SJCRH30 (cell line): Measurements from ENCODE around the gene FNDC8. TPM values are rescaled to one million over a fixed set of nuclear protein-coding genes. Genes with fewer than 3 reads are reported as not detected.
A peak's percentile ranks its signal among the peaks of the same experiment; 100 is the strongest.
"Not testable (repeated sequence)": the region's sequence is repeated elsewhere in the genome, so short reads cannot be mapped to it uniquely, and the experiment has no call there.

Experiments used
- DNase-seq, 2 experiments: peaks; one replicate each; pipeline ENCODE4 v3.0.0-alpha.2; 2015 to 2020
- H3K27ac ChIP-seq: fragments of 250-450 bp; sonication (Bioruptor Pico); 2 replicates; pipeline ENCODE4 v1.5.1; 2020; ENCODE audit warnings: mild to moderate bottlenecking, moderate library complexity
- H3K27me3 ChIP-seq: fragments of 250-450 bp; sonication (Bioruptor Pico); 2 replicates; pipeline ENCODE4 v1.5.1; 2020; ENCODE audit warnings: mild to moderate bottlenecking, moderate library complexity
- H3K36me3 ChIP-seq: fragments of 250-450 bp; sonication (Bioruptor Pico); 2 replicates; pipeline ENCODE4 v1.5.1; 2020; ENCODE audit warnings: mild to moderate bottlenecking, moderate library complexity
- H3K4me1 ChIP-seq: fragments of 250-450 bp; sonication (Bioruptor Pico); 2 replicates; pipeline ENCODE4 v1.5.1; 2020; ENCODE audit warnings: mild to moderate bottlenecking, moderate library complexity
- H3K4me3 ChIP-seq: fragments of 250-450 bp; sonication (Bioruptor Pico); 2 replicates; pipeline ENCODE4 v1.5.1; 2020; ENCODE audit warnings: mild to moderate bottlenecking, moderate library complexity
- H3K9me3 ChIP-seq: fragments of 250-450 bp; sonication (Bioruptor Pico); replicated peaks from 2 replicates; pipeline ENCODE4 v1.5.1; 2020; ENCODE audit warnings: mild to moderate bottlenecking, moderate library complexity
- total RNA-seq: library from RNA; depleted of rRNA; stranded (reverse); fragments of >200 nt; shearing (Covaris generic); gene quantifications from 2 replicates; pipeline ENCODE4 v1.2.3, GENCODE V29; 2014

The FNDC8 gene
- total RNA-seq, 1 experiment from 2014 or later, result not detected

GRCh38 chr17:35163886-35164285 lies 42.5 kb downstream of the FNDC8 start:
- DNase-seq, result no peak
- Histone ChIP-seq H3K36me3 (no peaks in the 10 kb centered on the region), H3K27ac (no peak overlapping the region), H3K9me3 (no peaks in the 10 kb centered on the region), H3K4me1 (no peaks in the 10 kb centered on the region; the same call in 1 of the 2 replicates), H3K27me3 (peaks cover 4% of the 10 kb centered on the region; the same call in 1 of the 2 replicates), H3K4me3 (no peak overlapping the region)

GRCh38 chr17:35164716-35165115 lies 43.3 kb downstream of the FNDC8 start:
- H3K27ac ChIP-seq, result no peak overlapping the region
- H3K36me3 ChIP-seq, result no peaks in the 10 kb centered on the region
- no peak for DNase-seq
- peaks cover 6% of the 10 kb centered on the region; the same call in 1 of the 2 replicates for H3K27me3 ChIP-seq
- no peak overlapping the region for H3K4me3 ChIP-seq
- no peaks in the 10 kb centered on the region; the same call in 1 of the 2 replicates for H3K4me1 ChIP-seq
- H3K9me3 ChIP-seq, result no peaks in the 10 kb centered on the region

GRCh38 chr17:35166526-35166925 lies 45.1 kb downstream of the FNDC8 start:
- no peaks in the 10 kb centered on the region; the same call in 1 of the 2 replicates for H3K4me1 ChIP-seq
- H3K27me3 ChIP-seq, result peaks cover 9% of the 10 kb centered on the region; the same call in 1 of the 2 replicates
- no peak for DNase-seq
- no peak overlapping the region for H3K27ac ChIP-seq
- H3K36me3 ChIP-seq, result no peaks in the 10 kb centered on the region
- H3K4me3 ChIP-seq, result no peak overlapping the region
- H3K9me3 ChIP-seq, result no peaks in the 10 kb centered on the region

DNA sequence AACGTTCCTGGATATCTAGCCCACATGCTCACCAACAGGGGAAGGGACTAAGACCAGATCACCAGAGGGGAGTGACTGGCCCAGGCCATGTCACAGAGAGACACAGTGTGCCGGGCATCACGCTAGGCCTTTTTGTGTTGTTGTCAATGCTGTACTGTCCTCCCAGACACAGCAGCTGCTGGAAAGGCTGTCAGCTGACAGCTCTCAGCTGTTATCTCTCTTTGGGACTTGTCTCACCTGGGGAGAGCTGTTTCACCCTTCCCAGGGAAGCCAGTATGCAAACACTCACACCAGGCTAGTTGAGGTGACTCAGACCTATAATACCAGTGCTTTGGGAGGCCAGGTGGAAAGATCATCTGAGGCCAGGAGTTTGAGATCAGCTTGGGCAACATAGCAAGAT lies 45.6 kb downstream of the FNDC8 start:
- H3K27ac ChIP-seq, result no peak overlapping the region
- peaks cover 9% of the 10 kb centered on the region; the same call in 1 of the 2 replicates for H3K27me3 ChIP-seq
- DNase-seq, result peak in 1 of 2 experiments; percentile 18
- H3K36me3 ChIP-seq, result no peaks in the 10 kb centered on the region
- no peaks in the 10 kb centered on the region; the same call in 1 of the 2 replicates for H3K4me1 ChIP-seq
- no peaks in the 10 kb centered on the region for H3K9me3 ChIP-seq
- H3K4me3 ChIP-seq, result no peak overlapping the region

- peaks cover 7% of the 10 kb centered on the region; the same call in 1 of the 2 replicates for H3K27me3 ChIP-seq
- no peak overlapping the region for H3K27ac ChIP-seq
- no peaks in the 10 kb centered on the region for H3K9me3 ChIP-seq
- peak in 1 of 2 experiments; percentile 30 for DNase-seq
- H3K4me3 ChIP-seq, result no peak overlapping the region
- no peaks in the 10 kb centered on the region for H3K36me3 ChIP-seq
- H3K4me1 ChIP-seq, result no peaks in the 10 kb centered on the region; the same call in 1 of the 2 replicates
Measured at GRCh38 chr17:35167666-35168065, 46.3 kb downstream of the FNDC8 start.

GRCh38 chr17:35169835-35170363 lies 48.5 kb downstream of the FNDC8 start:
- no peak overlapping the region for H3K4me3 ChIP-seq
- H3K27me3 ChIP-seq, result 0 out of 2 replicates have a peak, but pooled peaks cover 5% of the 10 kb centered on the region
- no peaks in the 10 kb centered on the region for H3K9me3 ChIP-seq
- no peak overlapping the region for H3K27ac ChIP-seq
- H3K36me3 ChIP-seq, result no peaks in the 10 kb centered on the region
- no peak for DNase-seq
- no peaks in the 10 kb centered on the region; the same call in 1 of the 2 replicates for H3K4me1 ChIP-seq

- no peak overlapping the region for H3K27ac ChIP-seq
- DNase-seq, result peak in 1 of 2 experiments; percentile 30
- H3K4me3 ChIP-seq, result no peak overlapping the region
- H3K27me3 ChIP-seq, result 0 out of 2 replicates have a peak, but pooled peaks cover 5% of the 10 kb centered on the region
- no peaks in the 10 kb centered on the region for H3K9me3 ChIP-seq
- no peaks in the 10 kb centered on the region; the same call in 1 of the 2 replicates for H3K4me1 ChIP-seq
- no peaks in the 10 kb centered on the region for H3K36me3 ChIP-seq
Measured at GRCh38 chr17:35170968-35171771, 49.8 kb downstream of the FNDC8 start.

GRCh38 chr17:35171834-35172233 lies 50.4 kb downstream of the FNDC8 start:
- Histone ChIP-seq H3K27ac (no peak overlapping the region), H3K36me3 (no peaks in the 10 kb centered on the region), H3K27me3 (0 out of 2 replicates have a peak, but pooled peaks cover 5% of the 10 kb centered on the region), H3K9me3 (no peaks in the 10 kb centered on the region), H3K4me1 (no peaks in the 10 kb centered on the region; the same call in 1 of the 2 replicates), H3K4me3 (no peak overlapping the region)
- no peak for DNase-seq

- H3K4me3 ChIP-seq, H3K36me3 ChIP-seq, H3K27ac ChIP-seq, H3K9me3 ChIP-seq, H3K4me1 ChIP-seq, DNase-seq, H3K27me3 ChIP-seq: not testable (repeated sequence)
Measured at GRCh38 chr17:35172321-35172720, 50.9 kb downstream of the FNDC8 start.

- Histone ChIP-seq H3K36me3 (no peaks in the 10 kb centered on the region), H3K4me3 (no peak overlapping the region), H3K27me3 (0 out of 2 replicates have a peak, but pooled peaks cover 2% of the 10 kb centered on the region), H3K9me3 (no peaks in the 10 kb centered on the region), H3K4me1 (no peaks in the 10 kb centered on the region), H3K27ac (no peak overlapping the region)
- DNase-seq, result no peak
Measured at GRCh38 chr17:35174835-35175334, 53.5 kb downstream of the FNDC8 start.

DNA sequence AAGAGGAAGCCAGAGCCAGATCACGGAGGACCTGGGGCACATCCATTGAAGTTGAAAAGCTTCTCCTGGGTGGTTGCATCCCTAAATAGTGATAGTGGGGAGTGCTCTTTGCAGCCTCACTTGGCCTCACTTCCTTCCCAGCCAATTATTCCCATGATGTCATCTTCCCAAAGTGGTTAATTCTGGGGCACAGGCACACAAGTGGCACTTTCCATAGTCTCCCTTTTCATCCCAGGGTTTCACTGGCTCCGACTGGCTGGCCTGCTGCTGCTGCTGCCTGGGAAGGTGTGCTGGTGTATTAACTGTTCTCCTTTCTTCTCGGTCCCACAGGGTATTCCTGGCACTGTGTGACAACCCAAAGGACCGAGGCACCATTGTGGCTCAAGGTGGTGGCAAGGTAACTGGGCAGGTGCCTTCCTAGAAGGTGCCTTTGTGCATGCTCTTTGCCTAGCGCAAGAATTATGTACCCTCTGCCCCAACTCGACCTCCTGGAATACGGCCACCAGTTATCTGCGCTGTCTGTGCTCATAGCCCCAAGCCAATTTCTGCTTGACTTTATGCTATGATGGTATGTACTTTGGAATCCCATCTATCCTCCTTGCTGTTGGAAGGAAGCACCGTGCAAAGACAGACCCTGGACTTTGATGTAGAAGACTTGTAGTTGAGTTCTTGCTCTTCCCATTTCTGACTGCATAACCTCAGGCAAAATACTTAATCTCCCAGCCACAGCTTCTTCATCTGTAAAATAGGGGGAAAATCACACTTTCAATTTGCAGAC lies 54.4 kb downstream of the FNDC8 start:
- Histone ChIP-seq H3K4me1 (no peaks in the 10 kb centered on the region), H3K9me3 (no peaks in the 10 kb centered on the region), H3K4me3 (no peak overlapping the region), H3K36me3 (no peaks in the 10 kb centered on the region), H3K27me3 (no peaks in the 10 kb centered on the region), H3K27ac (no peak overlapping the region)
- DNase-seq, result no peak

DNA sequence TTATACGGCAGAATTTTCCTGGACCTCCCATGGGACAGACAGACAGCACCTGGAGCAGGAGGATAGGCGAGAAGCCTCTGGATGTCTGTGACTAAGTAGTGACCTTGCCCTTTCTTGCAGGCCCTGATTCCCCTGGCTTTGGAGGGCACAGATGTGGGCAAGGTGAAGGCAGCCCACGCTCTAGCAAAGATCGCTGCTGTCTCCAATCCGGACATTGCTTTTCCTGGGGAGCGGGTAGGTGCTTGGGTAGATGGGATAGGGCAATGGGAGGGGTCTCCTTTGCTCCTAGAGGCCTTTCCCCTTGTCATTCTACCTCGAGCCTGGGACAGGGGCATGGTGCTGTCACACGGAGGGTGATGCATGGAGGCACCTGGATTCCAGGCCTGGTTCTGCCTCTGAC lies 55.5 kb downstream of the FNDC8 start:
- Histone ChIP-seq H3K9me3 (no peaks in the 10 kb centered on the region), H3K27me3 (no peaks in the 10 kb centered on the region), H3K27ac (no peak overlapping the region), H3K4me3 (no peak overlapping the region), H3K4me1 (no peaks in the 10 kb centered on the region), H3K36me3 (no peaks in the 10 kb centered on the region)
- DNase-seq, result no peak

DNA sequence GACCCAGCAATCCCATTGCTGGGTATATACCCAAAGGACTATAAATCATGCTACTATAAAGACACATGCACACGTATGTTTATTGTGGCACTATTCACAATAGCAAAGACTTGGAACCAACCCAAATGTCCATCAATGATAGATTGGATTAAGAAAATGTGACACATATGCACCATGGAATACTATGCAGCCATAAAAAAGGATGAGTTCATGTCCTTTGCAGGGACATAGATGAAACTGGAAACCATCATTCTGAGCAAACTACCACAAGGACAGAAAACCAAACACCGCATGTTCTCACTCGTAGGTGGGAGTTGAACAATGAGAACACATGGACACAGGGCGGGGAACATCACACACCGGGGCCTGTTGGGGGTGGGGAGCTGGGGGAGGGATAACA lies 58.0 kb downstream of the FNDC8 start:
- not testable (repeated sequence) for H3K36me3 ChIP-seq, DNase-seq, H3K27me3 ChIP-seq

More for the DNA sequence above, 58.0 kb downstream of the FNDC8 start:
- H3K9me3 ChIP-seq, H3K27ac ChIP-seq, H3K4me1 ChIP-seq, H3K4me3 ChIP-seq: not testable (repeated sequence)
